DMS53 (cell line): ENCODE measurements around the gene BBLN.
A peak's percentile ranks its signal among the peaks of the same experiment; 100 is the strongest.

Experiments used
- DNase-seq: peaks from one replicate; lab custom pipeline; 2025; lab: John Stamatoyannopoulos, UW

Gene BBLN

DNA sequence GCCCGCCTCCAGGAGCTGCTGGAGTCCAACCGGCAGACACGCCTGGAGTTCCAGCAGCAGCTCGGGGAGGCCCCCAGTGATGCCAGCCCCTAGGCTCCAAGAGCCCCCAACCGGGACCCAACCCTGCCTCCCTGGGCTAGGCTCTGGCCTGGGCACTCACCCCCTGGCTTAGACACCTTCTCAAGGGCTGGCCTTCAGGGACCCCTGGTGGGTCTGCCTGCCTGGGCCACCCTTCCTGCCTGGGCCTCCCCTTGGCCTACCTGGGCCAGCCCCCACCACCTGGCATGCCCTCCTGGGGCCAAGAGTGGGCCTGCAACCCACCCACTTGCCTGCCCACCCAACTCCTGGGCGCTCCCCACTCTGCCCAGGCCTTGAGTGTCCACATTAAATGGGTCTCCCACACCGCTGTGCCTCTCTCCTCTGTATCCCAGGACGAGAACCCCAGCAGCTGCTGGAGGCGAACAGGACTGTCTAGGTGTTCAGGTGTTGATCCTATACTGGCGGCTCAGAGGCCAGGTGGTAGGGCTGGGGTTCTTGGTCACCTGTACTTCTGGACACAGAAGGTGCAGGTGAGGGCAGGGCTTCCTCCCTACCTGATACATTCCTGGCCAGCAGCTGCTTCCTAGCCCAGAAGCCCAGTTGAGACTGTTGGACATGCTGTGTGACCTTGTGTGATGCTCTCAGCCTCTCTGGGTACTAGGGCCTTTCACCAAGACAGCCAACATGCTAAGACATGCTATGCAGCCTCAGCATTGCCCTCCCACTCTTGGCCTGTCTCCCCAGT lies 3.6 kb downstream of the BBLN start:
- DNase-seq = peak; percentile 53

DNA sequence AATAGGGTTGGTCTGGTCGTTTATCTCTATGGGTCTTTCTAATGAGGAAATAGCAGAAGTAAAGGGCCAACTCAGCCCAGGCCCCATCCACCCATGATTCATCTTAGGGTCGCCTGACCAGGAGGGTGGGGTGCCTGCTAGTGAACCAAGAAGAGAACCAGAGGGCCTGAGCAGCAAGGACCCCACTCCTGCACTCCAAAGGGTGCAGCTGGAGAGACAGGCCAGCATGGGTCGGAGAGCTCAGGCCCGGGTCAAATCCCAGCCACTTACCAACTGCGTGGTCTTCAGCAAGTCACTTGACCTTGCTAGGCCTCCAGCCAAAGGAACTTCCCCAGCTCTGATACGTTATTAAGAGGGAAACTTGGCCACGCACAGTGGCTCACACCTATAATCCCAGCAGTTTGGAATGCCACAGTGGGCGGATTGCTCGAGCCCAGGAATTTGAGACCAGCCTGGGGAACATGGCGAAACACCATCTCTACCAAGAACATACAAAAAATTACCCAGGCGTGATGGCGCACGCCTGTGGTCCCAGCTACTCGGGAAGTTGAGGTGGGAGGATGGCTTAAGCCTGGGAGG lies 4.3 kb downstream of the BBLN start:
- DNase-seq = no peak

DNA sequence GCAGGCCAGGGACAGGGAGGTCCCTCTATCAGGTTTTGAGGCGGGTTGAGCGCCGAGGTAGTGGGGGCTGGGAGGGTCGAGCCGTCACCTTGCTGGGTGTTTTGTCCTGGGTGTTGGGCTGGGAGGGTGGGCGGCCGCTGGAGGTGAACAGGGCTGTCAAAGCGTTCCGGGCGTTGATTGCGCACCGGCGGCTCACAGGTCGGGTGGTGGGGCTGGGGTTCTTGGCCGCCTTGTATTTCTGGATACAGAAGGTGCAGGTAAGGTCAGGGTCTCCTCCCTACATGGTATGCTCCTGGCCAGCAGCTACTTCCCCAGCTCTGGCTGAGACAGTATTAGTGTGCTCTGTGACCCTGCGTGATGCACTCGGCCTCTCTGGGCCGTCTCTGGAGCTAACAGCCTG lies 6.1 kb downstream of the BBLN start:
- no peak for DNase-seq

DNA sequence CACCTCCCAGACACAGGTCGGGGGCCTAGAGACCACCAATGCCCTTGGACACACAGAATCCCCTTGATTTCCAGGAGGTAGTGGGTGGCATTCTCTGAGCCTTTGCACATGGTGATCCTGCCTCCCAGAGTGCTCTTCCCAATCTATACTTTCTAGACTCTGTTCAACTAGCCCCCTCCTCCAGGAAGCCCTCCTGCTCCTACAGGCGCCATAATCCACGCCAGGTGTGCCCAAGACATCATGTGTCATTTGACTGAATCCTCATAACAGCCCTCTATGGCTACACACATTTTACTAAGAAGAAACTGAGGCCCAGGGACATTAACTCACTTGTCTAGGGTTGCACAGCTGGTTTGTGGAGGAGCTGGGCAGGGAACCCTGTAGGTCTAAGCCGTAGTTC lies 7.1 kb downstream of the BBLN start:
- DNase-seq = no peak

DNA sequence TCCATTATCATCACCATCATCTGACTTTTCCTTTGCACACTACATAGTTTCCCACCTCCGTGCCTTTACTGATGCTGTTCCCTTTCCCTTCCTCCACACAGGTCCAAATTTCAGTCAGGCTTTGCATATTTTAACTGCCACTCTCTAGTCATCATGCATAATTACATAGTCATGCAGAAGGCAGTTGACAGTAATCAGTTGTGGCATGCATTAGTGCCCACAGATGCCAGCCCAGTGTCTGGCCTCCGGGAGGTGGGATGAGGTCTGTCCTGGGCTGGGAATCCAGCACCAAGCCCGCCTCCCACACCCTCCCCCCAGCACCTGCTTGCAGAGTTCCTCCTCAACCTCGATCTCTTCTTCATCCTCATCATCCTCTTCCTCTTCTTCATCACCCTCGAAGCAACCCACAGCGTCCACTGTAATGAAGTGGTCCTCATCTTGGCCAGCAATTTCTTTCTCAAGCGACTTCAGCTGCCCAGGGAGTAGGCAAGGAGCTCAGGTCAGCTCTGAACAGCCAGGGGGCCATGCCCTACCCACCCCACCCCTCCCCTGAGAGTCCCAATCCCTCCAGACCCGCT lies 8.8 kb downstream of the BBLN start:
- DNase-seq = no peak

DNA sequence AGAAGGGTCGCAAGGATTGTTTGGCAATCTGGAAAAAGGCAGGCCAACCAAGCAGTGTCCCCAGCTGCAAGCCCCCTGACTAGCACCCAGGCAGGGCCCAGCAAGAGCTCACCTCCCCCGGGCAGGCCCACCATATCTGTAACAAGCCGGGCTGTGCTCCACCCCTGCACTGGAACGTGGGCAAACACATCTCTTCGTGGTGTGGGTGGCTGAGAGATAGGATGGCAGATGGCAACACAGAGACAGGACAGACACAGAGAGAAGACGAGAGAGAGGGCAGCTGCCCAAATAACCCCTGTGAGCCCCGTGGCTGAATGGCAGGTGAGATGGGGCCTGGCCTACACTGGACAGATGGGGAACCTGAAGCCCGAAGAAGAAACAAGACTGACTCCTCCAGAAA lies 9.4 kb downstream of the BBLN start:
- no peak for DNase-seq

DNA sequence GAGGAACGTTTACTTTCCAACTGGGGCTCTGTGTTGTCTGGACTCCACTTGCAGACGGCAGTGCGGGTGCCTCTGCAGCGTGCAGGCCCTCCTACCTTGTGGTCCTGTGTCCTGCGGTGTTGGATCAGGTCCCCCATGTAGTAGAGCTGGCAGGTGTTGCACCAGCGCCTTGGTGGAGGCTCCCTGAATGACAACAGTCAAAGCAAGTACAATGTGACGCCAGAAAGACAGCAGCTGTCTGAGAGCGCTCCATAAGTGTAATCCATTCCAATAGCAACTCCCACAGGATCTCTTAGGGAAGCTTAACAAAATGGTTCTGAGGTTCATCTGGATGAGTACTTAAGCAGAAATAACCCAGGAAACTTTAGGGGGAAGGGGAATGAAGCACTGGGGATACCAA lies 9.9 kb downstream of the BBLN start:
- no peak for DNase-seq

DNA sequence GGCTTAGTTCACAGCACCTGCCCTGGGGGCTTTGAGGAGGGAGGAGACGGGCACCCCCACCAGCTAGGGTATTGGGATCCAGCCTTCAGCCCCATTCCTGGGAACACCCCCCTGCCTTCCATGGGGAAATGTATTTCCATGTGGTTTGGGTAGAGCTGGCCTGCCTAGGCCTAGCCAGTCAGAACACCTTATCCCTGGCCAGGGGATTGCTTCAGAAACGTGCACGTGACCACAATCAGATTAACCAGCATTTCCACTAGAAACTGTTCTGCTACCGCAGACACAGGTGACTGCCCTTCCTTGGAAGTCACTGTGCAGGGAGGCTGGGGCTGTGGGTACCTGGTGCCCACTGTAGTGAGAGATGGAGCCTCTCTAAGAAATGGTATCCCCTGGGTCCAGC lies 14.0 kb downstream of the BBLN start:
- DNase-seq = no peak

DNA sequence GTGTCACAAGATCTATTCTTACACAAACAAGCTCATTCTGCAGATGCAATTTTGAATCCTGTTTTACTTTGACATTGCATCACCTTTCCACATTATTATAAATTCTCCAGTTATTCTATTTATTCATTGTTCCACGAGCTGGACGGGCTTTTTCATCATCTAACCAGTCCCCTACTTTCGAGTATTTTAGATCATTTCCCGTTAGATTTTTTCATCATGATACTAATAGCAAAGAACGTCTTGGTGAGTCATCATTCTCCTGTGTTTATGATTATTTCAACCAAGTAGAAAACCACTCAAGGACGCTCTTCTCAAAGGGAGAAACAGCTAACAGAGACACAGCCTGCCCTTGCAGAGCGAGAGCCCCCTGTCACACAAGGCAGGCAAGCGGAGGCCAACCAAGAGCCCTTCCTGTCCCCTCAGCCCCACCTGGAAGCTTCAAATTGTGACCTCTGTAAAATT lies 15.1 kb downstream of the BBLN start:
- DNase-seq = no peak

DNA sequence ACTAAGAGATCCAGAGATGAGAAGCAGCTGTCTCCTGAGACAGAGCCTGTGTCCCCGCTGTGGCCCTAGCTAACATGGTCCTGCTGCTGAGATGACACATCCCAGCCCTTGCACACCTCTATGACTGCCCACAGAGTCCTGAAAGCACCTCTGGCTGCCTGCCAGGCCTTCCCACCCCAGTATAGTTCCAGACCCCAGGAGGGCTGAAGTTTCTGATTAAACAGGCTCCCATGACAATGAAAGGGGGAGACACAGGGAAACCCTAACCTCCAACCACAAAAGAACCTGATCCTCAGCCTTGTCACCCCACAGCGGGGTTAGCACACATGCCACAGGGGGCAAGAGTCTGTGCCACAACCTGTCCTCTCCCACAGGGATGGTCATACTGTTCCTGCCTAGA lies 15.7 kb downstream of the BBLN start:
- no peak for DNase-seq

DNA sequence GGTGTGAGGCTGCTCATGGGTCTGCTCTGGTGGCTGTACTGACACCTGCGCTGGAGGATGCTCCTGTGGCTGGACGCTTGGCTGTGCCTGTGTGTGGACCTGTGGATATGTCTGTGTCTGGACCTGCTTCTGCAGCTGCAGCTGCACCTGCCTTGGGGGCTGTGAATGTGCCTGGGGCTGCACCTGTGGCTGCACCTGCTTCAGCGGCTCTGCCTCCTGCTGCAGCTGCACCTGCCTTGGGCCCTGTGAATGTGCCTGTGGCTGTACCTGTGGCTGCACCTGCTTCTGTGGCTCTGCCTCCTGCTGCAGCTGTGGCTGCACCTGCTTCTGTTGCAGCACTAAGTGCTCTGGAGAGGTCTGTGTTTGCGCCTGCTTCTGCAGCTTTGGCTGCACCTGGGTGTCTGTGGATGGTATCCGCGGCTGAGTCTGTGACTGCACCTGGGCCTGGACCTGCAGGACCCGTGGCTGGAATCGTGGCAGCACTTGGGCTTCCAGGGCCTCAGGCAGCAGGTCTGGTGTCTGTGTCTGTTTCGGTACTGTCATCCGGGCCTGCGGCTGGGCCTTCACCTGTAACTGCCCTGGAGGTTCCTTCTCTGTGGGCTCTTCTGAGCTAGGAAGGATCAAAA lies 18.9 kb downstream of the BBLN start:
- peak; percentile 63 for DNase-seq

DNA sequence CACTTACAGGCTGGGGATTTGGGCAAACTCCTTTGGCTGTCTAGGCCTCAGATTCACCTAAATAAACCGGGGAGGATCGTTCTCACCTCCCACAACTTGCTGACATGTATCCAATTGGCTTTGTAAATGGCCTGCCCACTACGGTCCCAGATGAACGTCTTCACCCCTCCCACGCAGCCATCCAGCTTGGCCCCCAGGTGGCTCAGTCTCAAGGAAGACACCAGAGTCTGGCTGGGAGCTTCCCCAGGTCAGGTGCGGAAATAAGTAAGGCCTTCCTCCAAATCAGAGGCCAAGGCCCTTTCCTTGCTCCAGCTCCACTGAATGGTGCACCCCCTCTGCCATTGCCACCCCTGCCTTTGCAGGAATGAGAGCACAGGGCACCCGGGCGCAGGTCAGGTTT lies 19.9 kb downstream of the BBLN start:
- DNase-seq = no peak

DNA sequence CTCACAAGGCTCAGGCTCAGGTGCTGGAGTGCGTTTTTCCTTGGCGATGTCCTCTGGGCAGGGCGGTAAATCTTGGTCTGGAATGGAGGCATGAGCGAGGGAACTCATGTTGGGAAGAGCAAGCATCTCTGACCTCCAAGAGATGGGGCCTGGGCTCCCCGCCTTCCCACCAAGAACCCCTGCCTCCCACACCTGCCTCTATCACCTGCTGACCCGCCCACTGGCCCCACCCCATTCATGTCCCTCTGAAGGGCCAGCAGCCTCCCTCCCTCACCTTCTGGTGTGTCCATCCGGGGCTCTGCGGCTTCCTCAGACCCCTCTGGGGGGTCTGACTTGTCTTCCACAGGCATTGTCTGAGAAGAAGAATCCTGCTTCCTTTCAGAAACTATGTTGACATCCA lies 20.4 kb downstream of the BBLN start:
- no peak for DNase-seq

DNA sequence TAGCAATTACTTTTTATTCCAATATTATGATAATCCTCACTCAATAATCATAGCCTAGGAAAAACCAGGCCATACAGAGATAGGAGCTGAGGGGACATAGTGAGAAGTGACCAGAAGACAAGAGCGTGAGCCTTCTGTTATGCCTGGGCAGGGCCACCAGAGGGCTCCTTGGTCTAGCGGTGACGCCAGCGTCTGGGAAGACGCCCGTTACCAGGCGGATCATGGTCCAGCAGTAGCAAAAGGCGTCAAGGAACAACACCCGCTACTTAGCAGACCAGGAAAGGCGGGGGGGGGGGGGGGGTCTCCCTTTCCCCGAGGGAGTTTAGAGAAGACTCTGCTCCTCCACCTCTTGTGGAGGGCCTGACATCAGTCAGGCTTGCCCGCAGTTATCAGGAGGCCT lies 21.4 kb downstream of the BBLN start:
- DNase-seq = peak; percentile 15

DNA sequence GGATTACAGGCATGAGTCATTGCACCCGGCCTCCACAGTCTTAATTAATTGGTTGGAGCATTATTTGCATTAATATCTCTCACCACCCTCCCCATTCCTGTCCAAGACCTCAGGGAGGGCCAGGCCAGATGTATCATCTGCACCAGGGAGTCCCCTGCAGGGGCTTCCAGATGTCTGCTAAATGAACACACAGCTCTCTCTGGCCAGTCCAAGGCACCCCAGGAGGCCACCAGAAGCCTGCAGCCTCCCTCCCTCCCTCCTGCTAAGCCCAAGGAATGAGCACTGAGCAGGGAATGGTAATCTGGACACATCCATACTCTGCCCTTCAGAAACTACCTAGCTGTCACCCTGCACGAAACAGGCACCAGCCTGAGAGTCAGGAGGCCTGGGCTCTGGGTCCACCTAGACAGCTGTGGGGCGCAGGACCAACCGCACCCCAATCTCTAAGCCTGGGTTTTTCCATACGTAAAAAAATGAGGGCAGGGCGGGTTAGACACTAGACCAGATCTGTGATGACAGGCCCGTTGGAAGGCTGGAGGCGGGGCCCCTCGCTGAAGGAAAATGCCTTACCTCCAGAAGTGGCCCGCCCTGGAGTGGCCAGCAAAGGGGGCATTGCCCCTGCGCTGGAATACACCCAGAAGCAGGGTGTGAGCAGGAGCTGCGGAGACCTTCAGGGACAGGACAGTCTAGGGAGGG lies 23.0 kb downstream of the BBLN start:
- DNase-seq = no peak

DNA sequence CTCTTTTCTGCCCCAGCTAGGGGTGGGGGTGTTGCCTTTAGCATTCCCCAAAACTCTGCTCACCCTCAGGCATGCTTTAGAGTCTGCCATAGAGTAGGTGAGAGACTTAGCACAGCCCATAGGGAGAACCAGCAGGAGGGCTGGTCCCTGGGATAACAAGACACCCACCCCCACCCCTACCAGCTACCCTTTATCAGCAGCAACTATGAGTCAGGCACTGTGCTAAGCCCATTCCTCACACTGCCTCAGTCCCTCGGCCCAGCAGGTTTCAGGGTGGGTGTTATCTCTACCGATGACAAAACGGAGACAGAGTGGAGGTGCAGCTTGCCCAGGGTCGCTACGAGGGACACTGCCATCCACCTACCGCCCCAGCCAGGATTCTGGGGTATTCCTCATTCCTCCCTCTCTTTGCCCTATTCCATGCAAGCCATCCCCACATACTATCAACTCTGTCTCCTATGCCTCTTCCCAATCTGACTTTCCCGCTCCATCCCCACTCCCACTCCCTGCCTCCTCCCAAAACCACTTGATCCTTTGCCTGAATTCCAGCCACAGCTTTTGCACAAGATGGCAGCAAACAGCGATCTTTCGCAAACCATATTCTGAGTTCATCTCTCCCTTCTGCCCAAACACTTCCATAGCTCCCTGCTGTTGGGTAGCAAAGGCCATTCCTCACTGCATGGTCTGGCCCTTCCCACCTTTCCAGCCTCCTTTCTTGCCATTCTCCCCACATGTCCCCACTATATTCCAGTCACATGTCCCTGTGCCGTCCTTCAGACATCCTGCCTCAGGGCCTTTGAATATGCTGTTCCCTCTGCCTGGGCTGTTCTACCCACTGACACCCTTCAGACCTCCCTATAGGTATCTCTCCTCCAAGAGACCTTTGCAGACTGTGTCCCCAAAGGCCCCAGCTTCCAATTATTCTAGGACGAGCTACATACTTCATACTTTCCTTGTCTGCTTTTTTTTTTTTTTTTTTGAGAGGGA lies 26.2 kb downstream of the BBLN start:
- no peak for DNase-seq

DNA sequence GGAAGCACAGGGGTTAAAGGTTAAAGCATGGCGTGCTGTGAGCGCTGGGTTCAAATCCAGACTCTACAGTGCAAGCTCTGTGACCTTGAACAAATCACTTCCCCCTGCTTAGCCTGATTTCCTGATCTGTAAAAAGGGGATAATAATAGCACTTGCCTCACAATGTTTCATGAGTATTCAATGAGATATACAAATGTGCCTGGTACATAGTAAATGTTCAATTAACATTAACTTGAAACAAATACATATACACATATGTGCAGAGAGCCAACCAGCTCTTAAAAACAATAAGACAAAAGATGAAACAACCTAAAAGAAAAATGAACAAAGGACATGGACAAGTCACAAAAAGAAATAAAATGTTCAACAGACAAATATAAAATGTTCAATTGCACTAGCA lies 27.3 kb downstream of the BBLN start:
- no peak for DNase-seq

DNA sequence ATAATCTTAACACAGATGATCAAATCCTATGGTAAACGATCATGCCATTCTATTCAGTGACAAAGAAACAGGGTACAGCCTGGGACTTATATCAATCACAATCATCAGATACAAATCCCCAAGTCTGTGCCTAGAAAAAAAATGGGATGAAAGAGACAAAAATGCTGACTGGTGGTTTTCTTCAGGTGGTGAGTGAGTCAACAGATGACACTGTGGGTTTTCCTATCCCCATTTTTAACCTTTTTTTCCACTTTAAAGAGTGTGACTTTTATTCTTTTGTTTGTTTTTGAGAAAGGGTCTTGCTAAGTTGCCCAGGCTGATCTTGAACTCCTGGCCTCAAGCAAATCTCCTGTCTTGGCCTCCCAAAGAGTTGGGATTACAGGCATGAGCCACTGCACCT lies 28.1 kb downstream of the BBLN start:
- no peak for DNase-seq

DNA sequence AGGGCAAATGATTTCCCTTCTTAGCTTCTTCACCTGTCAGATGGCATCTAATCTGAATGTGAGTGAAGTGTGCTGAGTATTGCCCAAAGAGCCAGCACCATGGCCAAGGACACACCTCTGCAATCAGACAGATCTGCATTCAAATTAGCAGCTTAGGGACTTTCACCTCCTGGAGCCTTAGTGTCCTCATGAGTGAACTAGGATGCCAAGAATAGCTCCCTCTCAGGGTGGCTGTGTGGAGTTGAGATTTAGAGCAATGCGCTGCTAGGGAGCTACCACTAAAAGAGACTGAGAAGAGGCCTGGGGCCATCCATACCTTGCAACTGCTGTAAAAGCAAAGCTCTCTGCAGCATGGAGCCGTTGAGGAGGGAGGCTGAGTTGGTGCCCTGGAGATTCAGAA lies 29.9 kb downstream of the BBLN start:
- DNase-seq = no peak

DNA sequence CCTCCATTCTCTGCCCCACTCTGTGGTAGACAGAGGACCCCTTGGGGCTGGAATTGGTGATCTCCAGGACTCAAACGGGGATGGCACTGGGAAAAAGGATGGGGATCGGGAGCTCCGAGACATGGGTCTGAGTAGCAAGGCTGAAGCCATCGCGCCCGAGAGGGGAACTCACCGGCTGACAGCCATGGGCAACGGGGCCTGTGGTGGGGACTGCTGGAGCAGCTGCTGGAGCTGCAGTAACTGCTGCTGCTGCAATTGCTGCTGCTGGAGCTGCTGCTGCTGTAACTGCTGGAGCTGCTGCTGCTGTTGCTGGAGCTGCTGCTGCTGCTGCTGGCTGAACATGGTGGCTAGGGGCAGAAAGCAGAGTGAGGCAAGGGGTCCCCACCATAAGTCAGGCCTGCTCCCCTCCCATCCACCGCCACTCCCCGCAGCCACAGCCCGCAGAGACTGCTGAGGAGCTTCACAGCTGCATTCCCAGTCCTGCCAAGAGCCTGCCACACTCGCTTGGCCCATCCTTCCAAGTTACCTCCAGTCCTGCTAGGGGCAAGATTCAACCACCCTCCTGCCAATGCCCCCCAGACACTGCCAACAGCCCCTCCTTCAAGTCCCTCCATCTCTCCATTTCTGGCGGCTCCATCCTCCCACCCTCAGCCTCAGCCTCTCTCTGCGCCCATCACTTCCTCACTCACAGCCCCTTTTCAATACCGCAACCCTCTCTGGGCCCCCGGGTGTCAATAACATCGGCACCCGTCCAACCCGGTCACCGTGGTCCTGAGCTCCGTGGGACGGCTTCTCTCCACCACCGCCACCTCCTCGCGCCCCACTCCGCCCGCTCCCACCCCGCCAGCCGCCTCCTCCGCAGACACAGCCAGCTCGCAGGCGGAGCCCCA lies 30.7 kb downstream of the BBLN start:
- peak; percentile 54 for DNase-seq
